Activated CD8-positive, alpha-beta T cell treated with anti-CD3 and anti-CD28 coated beads, Interleukin-2, amount 10 ng/mL, durations not matched to agents 7 days and 5 days (primary cell): ENCODE data around the gene HSD17B10. TPM values are rescaled to one million over a fixed set of nuclear protein-coding genes. Genes with fewer than 3 reads are reported as not detected.

Experiments used
- ATAC-seq: fragments of 150-1000 bp; cut with Tn5 transposase; one replicate; pipeline ENCODE4 v1.10.0; 2021; ENCODE audit warnings: moderate library complexity
- CTCF ChIA-PET: fragments of 350-600 bp; sonication (Branson Sonifier 250); formaldehyde crosslinking; loops from one replicate; lab custom pipeline; 2021; ENCODE audit warnings: antibody characterized with exemption; lab: Charles Lee
- POLR2A ChIA-PET: fragments of 350-600 bp; sonication (Branson Sonifier 250); formaldehyde crosslinking; loops from one replicate; lab custom pipeline; 2021; ENCODE audit warnings: antibody characterized with exemption; lab: Charles Lee
- DNase-seq: peaks from one replicate; pipeline ENCODE4 v3.0.0-alpha.2; 2020
- H3K27ac Mint-ChIP-seq: one replicate; pipeline ENCODE4 v1.8.0; 2021; ENCODE audit warnings: mild to moderate bottlenecking, mixed read lengths
- H3K27me3 Mint-ChIP-seq: one replicate; pipeline ENCODE4 v1.8.0; 2021; ENCODE audit warnings: low read depth, mixed read lengths
- H3K36me3 Mint-ChIP-seq: one replicate; pipeline ENCODE4 v1.8.0; 2021; ENCODE audit warnings: low read depth, mixed read lengths
- H3K4me1 Mint-ChIP-seq: one replicate; pipeline ENCODE4 v1.8.0; 2021; ENCODE audit warnings: low read depth, mixed read lengths
- H3K4me3 Mint-ChIP-seq: one replicate; pipeline ENCODE4 v1.8.0; 2021; ENCODE audit warnings: mild to moderate bottlenecking, mixed read lengths
- H3K9me3 Mint-ChIP-seq: one replicate; pipeline ENCODE4 v1.8.0; 2022; ENCODE audit warnings: mixed read lengths; ENCODE audit not compliant: insufficient read depth
- microRNA-seq: library from miRNA; unstranded; fragments of <30 nt; microRNA quantifications from one replicate; pipeline ENCODE4 v1.2.0, GENCODE V29; 2022
- total RNA-seq, 2 experiments: library from RNA; stranded (reverse); gene quantifications; one replicate each; pipeline ENCODE4 v1.2.3, GENCODE V29; 2021

HSD17B10 gene
- total RNA-seq, 2 experiments from 2014 or later, result 106 to 113 TPM

GRCh38 chrX:53398216-53398615 lies 36.0 kb downstream of the HSD17B10 start:
- H3K4me3 Mint-ChIP-seq, result no peak overlapping the region
- H3K9me3 Mint-ChIP-seq, result no peaks in the 10 kb centered on the region
- POLR2A ChIA-PET, result no interaction called here
- H3K4me1 Mint-ChIP-seq, result no peaks in the 10 kb centered on the region
- no peak for DNase-seq
- CTCF ChIA-PET, result no interaction called here
- H3K27ac Mint-ChIP-seq, result no peak overlapping the region
- H3K36me3 Mint-ChIP-seq, result peaks cover 37% of the 10 kb centered on the region
- no peak for ATAC-seq
- no peaks in the 10 kb centered on the region for H3K27me3 Mint-ChIP-seq

GRCh38 chrX:53395605-53396298 lies 38.4 kb downstream of the HSD17B10 start:
- Mint-ChIP-seq H3K4me3 (no peak overlapping the region), H3K27ac (peak overlapping the region; percentile 56), H3K27me3 (no peaks in the 10 kb centered on the region), H3K36me3 (peaks cover 37% of the 10 kb centered on the region), H3K9me3 (no peaks in the 10 kb centered on the region), H3K4me1 (no peaks in the 10 kb centered on the region)
- CTCF ChIA-PET, result interaction anchor here (1.0 to 1.3 kb wide), 2 partner anchors 20 to 79 kb away, joined by 3 read pairs; no protein-coding TSS in a partner anchor
- no peak for DNase-seq
- no peak for ATAC-seq
- POLR2A ChIA-PET, result interaction anchor here (1.5 kb wide), 1 partner anchor 26 kb away, joined by 4 read pairs; no protein-coding TSS in a partner anchor

- Mint-ChIP-seq H3K27me3 (no peaks in the 10 kb centered on the region), H3K4me1 (no peaks in the 10 kb centered on the region), H3K4me3 (no peak overlapping the region), H3K9me3 (no peaks in the 10 kb centered on the region), H3K27ac (no peak overlapping the region), H3K36me3 (peaks cover 40% of the 10 kb centered on the region)
- ChIA-PET POLR2A (no interaction called here), CTCF (interaction anchor here (1.0 kb wide), 1 partner anchor 38 kb away, joined by 3 read pairs; no protein-coding TSS in a partner anchor)
- DNase-seq, result no peak
- no peak for ATAC-seq
Observed at GRCh38 chrX:53383376-53384076, 50.6 kb downstream of the HSD17B10 start.

Small RNA genes within 50 kb of the gene (microRNA-seq; reads per million reads assigned to microRNA genes)
- gene MIR6857, result not detected

Other genes starting within 250 kb of the HSD17B10 start
- 10 to 100 TPM; 81.8 to 84.4 TPM for gene KDM5C, start 209.2 kb downstream of the HSD17B10 start, total RNA-seq
- not detected for gene IQSEC2, start 152.8 kb downstream of the HSD17B10 start, total RNA-seq
- gene SMC1A, start 11.7 kb downstream of the HSD17B10 start, total RNA-seq, result 100 to 1,000 TPM; 151 to 155 TPM
- 1 to 10 TPM in 1 of 2 experiments, under 1 TPM in 1; 0.91 to 1.1 TPM for gene RIBC1, start 11.5 kb downstream of the HSD17B10 start, total RNA-seq